CD14-positive monocyte (primary cell): ENCODE measurements around the gene OXCT1. TPM values are rescaled to one million over a fixed set of nuclear protein-coding genes. Genes with fewer than 3 reads are reported as not detected.

Source experiments
- DNase-seq, 3 donors: peaks; one replicate each; pipeline ENCODE4 v3.0.0-alpha.2; 2011 to 2022
- H2AFZ ChIP-seq: 2 replicates; pipeline ENCODE4 v1.6.0; 2012; ENCODE audit warnings: mild to moderate bottlenecking, low read depth, low read length, inconsistent platforms; ENCODE audit not compliant: insufficient read depth, poor library complexity, severe bottlenecking
- H3K27ac ChIP-seq, 2 donors: 1 replicate in 1 of 2; 2 replicates in 1 of 2; pipeline ENCODE4 v1.5.1; 2012 to 2013; ENCODE audit warnings: low read length in 2 of 2, control low read depth in 1 of 2, inconsistent platforms in 1 of 2, low read depth in 1 of 2, mild to moderate bottlenecking in 1 of 2
- H3K27me3 ChIP-seq, 2 donors: one replicate each; pipeline versions ENCODE4 v1.6.0 to v1.6.1; 2011 to 2013; ENCODE audit warnings: low read length in 2 of 2; ENCODE audit not compliant: control insufficient read depth in 2 of 2, insufficient read depth in 2 of 2
- H3K36me3 ChIP-seq, 2 donors: replicated peaks in 1 of 2; 1 replicate in 1 of 2; 2 replicates in 1 of 2; pipeline versions ENCODE4 v1.5.1 to v1.6.1; 2012 to 2013; ENCODE audit warnings: low read length in 2 of 2, control low read depth in 1 of 2, inconsistent platforms in 1 of 2, mild to moderate bottlenecking in 1 of 2; ENCODE audit not compliant: insufficient read depth in 2 of 2, control insufficient read depth in 1 of 2
- H3K4me1 ChIP-seq, 2 donors: 1 replicate in 1 of 2; 2 replicates in 1 of 2; pipeline versions ENCODE4 v1.5.1 to v1.6.1; 2012 to 2013; ENCODE audit warnings: low read length in 2 of 2, control low read depth in 1 of 2, inconsistent platforms in 1 of 2, mild to moderate bottlenecking in 1 of 2, moderate library complexity in 1 of 2; ENCODE audit not compliant: insufficient read depth in 2 of 2, control insufficient read depth in 1 of 2
- H3K4me2 ChIP-seq: replicated peaks from 2 replicates; pipeline ENCODE3; 2012; ENCODE audit warnings: low read length, moderate library complexity, mild to moderate bottlenecking; ENCODE audit not compliant: poor library complexity, severe bottlenecking; ENCODE audit errors: extremely low read depth
- H3K4me3 ChIP-seq, 3 experiments: fragments of 200-600 bp in 1 of 3; sonication (generic) in 1 of 3; replicated peaks in 1 of 3; 1 replicate in 2 of 3; 2 replicates in 1 of 3; pipeline ENCODE4 v1.5.1; 2011 to 2013; ENCODE audit warnings: low read length in 3 of 3, mild to moderate bottlenecking in 3 of 3, control low read depth in 2 of 3, low read depth in 2 of 3, inconsistent platforms in 1 of 3, moderate library complexity in 1 of 3
- H3K79me2 ChIP-seq: 2 replicates; pipeline ENCODE4 v1.6.0; 2012; ENCODE audit warnings: mild to moderate bottlenecking, control low read depth, inconsistent platforms, low read length, moderate library complexity; ENCODE audit not compliant: insufficient read depth
- H3K9ac ChIP-seq: 2 replicates; pipeline ENCODE4 v1.6.0; 2017; ENCODE audit warnings: low read length, mild to moderate bottlenecking; ENCODE audit not compliant: insufficient read depth, poor library complexity, severe bottlenecking
- H3K9me3 ChIP-seq, 2 donors: replicated peaks in 1 of 2; 1 replicate in 1 of 2; 2 replicates in 1 of 2; pipeline versions ENCODE4 v1.5.1 to v1.6.1; 2012 to 2013; ENCODE audit warnings: low read length in 2 of 2, control low read depth in 1 of 2; ENCODE audit not compliant: control insufficient read depth in 1 of 2, insufficient read depth in 1 of 2
- H4K20me1 ChIP-seq: 2 replicates; pipeline ENCODE4 v1.6.0; 2012; ENCODE audit warnings: mild to moderate bottlenecking, low read length, control low read depth, moderate library complexity; ENCODE audit not compliant: insufficient read depth
- H3K27ac Mint-ChIP-seq, 7 donors: one replicate each; pipeline ENCODE4 v1.8.0; 2020; ENCODE audit warnings: mild to moderate bottlenecking in 7 of 7, mixed read lengths in 7 of 7, moderate library complexity in 6 of 7, inconsistent platforms in 2 of 7
- H3K27me3 Mint-ChIP-seq, 3 donors: one replicate each; pipeline ENCODE4 v1.8.0; 2021 to 2022; ENCODE audit warnings: low read depth in 3 of 3, mild to moderate bottlenecking in 3 of 3, mixed read lengths in 3 of 3, moderate library complexity in 3 of 3, inconsistent platforms in 1 of 3
- H3K36me3 Mint-ChIP-seq, 2 donors: one replicate each; pipeline ENCODE4 v1.8.0; 2020; ENCODE audit warnings: mixed read lengths in 2 of 2, inconsistent platforms in 1 of 2, mild to moderate bottlenecking in 1 of 2
- H3K4me1 Mint-ChIP-seq: one replicate; pipeline ENCODE4 v1.8.0; 2020; ENCODE audit warnings: mild to moderate bottlenecking, mixed read lengths
- H3K4me3 Mint-ChIP-seq, 2 donors: one replicate each; pipeline ENCODE4 v1.8.0; 2020; ENCODE audit warnings: mild to moderate bottlenecking in 2 of 2, mixed read lengths in 2 of 2, moderate library complexity in 1 of 2
- H3K9me3 Mint-ChIP-seq, 7 donors: one replicate each; pipeline ENCODE4 v1.8.0; 2020 to 2022; ENCODE audit warnings: mixed read lengths in 7 of 7, mild to moderate bottlenecking in 6 of 7, moderate library complexity in 6 of 7, inconsistent platforms in 2 of 7
- CTCF ChIP-seq: fragments of 200-600 bp; IDR thresholded peaks from one replicate; pipeline ENCODE4 v1.8.0; 2022; ENCODE audit warnings: antibody characterized with exemption, mild to moderate bottlenecking
- WGBS: methylation state at CpG from one replicate; pipeline ENCODE4 v1.1.5; 2013; ENCODE audit warnings: missing lambda C conversion rate; ENCODE audit not compliant: insufficient coverage; 5-methylcytosine and 5-hydroxymethylcytosine counted together
- intact Hi-C, 2 donors: fragments of 100-400 bp; cut with micrococcal nuclease; formaldehyde crosslinking; loops; one replicate each; pipeline versions ENCODE4 v1.15.0 to v1.15.1; 2023
- polyA plus RNA-seq, 3 donors: library from polyadenylated mRNA; depleted of rRNA in 1 of 3; unstranded in 2 of 3; stranded (reverse) in 1 of 3; fragments of 300-500 nt in 2 of 3; fragments of >200 nt in 1 of 3; fragmentation: Illumina TruSeq in 2 of 3; gene quantifications; 1 replicate in 2 of 3; 2 replicates in 1 of 3; pipeline ENCODE4 v1.2.3, GENCODE V29; 2012 to 2021

The OXCT1 gene
- polyA plus RNA-seq, 3 donors, result 1.3 to 3.4 (median 1.9) TPM

GRCh38 chr5:41858890-41859289 lies 11.3 kb downstream of the OXCT1 start:
- H3K9me3 Mint-ChIP-seq, result no peaks in the 10 kb centered on the region
- Histone ChIP-seq H2AFZ (no peak overlapping the region), H3K9ac (no peak overlapping the region), H3K79me2 (no peaks in the 10 kb centered on the region), H3K27ac (no peak overlapping the region), H3K36me3 (peaks cover 7 to 36% of the 10 kb centered on the region in 2 donors), H3K4me1 (no peaks in the 10 kb centered on the region), H4K20me1 (no peaks in the 10 kb centered on the region), H3K4me2 (no peak overlapping the region), H3K27me3 (no peaks in the 10 kb centered on the region), H3K4me3 (no peak overlapping the region), H3K9me3 (no peaks in the 10 kb centered on the region)
- no peak for TF ChIP-seq CTCF
- H3K4me1 Mint-ChIP-seq, result peaks cover under 1% of the 10 kb centered on the region
- H3K36me3 Mint-ChIP-seq, result peaks cover 8 to 18% of the 10 kb centered on the region in 2 donors
- no peak overlapping the region for H3K27ac Mint-ChIP-seq
- no peak overlapping the region for H3K4me3 Mint-ChIP-seq
- DNase-seq, result no peak
- no CpG with 5 or more reads among the region's 2 CpGs for WGBS
- intact Hi-C loops, result loop anchor here (5.0 kb wide), 2 partner anchors 198 to 1028 kb away; no protein-coding TSS in a partner anchor
- no peaks in the 10 kb centered on the region for H3K27me3 Mint-ChIP-seq

- Mint-ChIP-seq H3K27ac (no peak overlapping the region), H3K9me3 (no peaks in the 10 kb centered on the region), H3K4me1 (no peaks in the 10 kb centered on the region), H3K36me3 (peaks cover 11 to 25% of the 10 kb centered on the region in 2 donors), H3K27me3 (no peaks in the 10 kb centered on the region), H3K4me3 (no peak overlapping the region)
- Histone ChIP-seq H3K4me2 (no peak overlapping the region), H3K36me3 (peaks cover 7 to 36% of the 10 kb centered on the region in 2 donors), H3K9ac (no peak overlapping the region), H3K27ac (no peak overlapping the region), H2AFZ (no peak overlapping the region), H3K4me3 (no peak overlapping the region), H3K9me3 (no peaks in the 10 kb centered on the region), H4K20me1 (no peaks in the 10 kb centered on the region), H3K4me1 (no peaks in the 10 kb centered on the region), H3K27me3 (no peaks in the 10 kb centered on the region), H3K79me2 (no peaks in the 10 kb centered on the region)
- DNase-seq, result no peak
- intact Hi-C loops, result loop anchor here (2.0 to 5.0 kb wide), 4 partner anchors 199 to 1029 kb away; no protein-coding TSS in a partner anchor
- no CpG with 5 or more reads among the region's 1 CpG for WGBS
- no peak for TF ChIP-seq CTCF
Observed at GRCh38 chr5:41857989-41858388, 12.2 kb downstream of the OXCT1 start.
